HG03457 (cell line): ENCODE results near the gene ECT2.
"Not testable (repeated sequence)": the region's sequence is repeated elsewhere in the genome, so short reads cannot be mapped to it uniquely, and the experiment has no call there.

Experiments
- ATAC-seq: cut with Tn5 transposase; IDR thresholded peaks from one replicate; pipeline ENCODE4 v1.9.1; 2021; ENCODE audit warnings: moderate number of reproducible peaks; ENCODE audit not compliant: unreplicated experiment

Gene ECT2

DNA sequence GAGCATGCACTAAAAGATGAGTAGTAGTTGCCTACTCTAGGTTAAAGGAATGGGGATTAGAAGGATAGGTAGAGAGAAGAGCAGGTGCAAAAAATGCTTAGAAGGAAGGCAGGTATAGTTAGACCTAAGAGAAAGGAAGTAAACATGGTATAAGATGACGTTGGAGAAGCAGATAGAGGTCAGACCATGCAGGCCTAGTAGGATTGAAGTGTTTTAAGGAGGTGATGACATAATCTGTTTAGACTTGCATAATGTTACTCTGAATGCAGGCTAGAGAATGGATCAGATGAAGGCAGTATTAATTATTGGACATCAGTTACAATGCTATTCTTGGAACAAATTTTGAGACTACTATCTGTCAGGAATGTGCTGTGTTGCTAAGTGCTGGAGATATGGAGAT, 11.1 kb upstream of the ECT2 start:
- ATAC-seq: no peak

GRCh38 chr3:172746475-172746874, 4.1 kb upstream of the ECT2 start:
- ATAC-seq: no peak

- ATAC-seq: no peak
These were observed 1.1 kb upstream of the ECT2 start for GRCh38 chr3:172749230-172749965.

- ATAC-seq: no peak
These were observed 508 bp upstream of the ECT2 start for GRCh38 chr3:172750069-172750367.

- ATAC-seq: no peak
These were observed 714 bp downstream of the ECT2 start for GRCh38 chr3:172751175-172751704.

DNA sequence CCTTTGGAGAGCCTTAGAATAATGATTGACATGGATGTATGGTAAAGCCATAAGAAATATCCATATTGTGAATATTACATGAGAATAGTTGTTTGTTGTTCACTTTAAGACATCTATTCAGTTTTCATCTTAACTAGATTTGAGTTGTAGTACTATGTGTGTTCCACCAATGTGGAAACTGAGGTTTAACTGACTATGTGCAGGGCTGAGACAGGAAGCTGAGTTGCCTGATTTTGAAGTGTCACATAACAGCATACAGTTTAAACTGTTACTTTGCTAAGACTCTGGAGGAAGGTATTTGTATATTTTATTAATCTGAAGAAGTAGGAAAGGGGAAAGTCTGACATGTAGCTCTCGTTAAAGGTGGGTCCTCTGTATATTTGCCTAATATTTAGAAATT, 2.1 kb downstream of the ECT2 start:
- no peak for ATAC-seq

- ATAC-seq: no peak
These were observed 2.6 kb downstream of the ECT2 start for GRCh38 chr3:172753125-172753524.

- ATAC-seq: not testable (repeated sequence)
These were observed 9.9 kb downstream of the ECT2 start for GRCh38 chr3:172760416-172760815.

GRCh38 chr3:172766241-172766640, 15.7 kb downstream of the ECT2 start:
- no peak for ATAC-seq

- ATAC-seq: no peak
These were observed 16.3 kb downstream of the ECT2 start for GRCh38 chr3:172766718-172767405.

GRCh38 chr3:172770382-172770781, 19.9 kb downstream of the ECT2 start:
- ATAC-seq: no peak

DNA sequence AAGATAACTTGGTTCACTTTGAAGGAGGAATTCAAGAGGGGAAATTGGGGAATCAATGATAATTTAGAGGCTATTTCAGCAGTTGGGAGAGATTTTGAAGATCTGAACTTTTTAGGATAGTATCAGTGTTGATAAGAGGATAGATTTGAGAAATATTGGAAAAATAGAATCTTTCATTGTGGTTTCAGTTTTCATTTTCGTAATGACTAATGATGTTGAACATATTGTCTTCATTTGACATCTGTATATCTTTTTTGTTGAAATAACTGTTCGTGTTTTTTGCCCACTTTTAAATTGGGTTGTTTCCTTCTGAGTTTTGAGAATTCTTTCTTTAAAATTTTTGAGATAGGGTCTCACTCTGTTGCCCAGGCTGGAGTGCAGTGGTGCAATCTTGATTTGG, 21.1 kb downstream of the ECT2 start:
- ATAC-seq: no peak

DNA sequence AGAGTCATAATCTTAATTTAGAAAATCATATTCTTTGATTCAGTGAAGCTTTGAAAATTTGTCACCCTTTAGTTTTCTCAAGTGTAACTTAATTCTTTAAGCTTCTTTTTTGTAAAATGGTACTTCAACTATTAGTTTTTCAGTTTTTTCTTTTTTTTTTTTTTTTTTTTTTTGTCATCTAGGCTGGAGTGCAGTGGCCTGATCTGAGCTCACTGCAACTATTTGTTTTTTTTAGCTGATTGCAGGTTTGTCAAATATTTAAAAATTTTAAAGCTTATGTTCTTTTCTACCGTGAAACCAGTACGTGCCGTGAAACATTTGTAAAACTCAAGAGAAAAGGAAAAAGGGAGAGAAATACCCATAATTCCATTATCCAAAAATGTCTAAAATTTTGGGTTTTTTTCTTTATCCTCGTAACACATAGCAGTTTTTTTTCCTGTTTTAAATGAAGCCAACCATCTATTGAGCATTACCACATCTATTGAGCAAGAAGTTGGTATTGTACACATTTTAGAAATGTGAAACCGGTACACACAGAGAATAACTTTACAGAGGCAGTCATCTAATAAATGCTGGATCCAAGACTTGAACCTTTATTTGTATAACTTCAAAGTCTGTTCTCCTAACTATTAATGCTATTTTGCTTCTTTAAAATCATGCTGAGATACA, 25.7 kb downstream of the ECT2 start:
- ATAC-seq: no peak

DNA sequence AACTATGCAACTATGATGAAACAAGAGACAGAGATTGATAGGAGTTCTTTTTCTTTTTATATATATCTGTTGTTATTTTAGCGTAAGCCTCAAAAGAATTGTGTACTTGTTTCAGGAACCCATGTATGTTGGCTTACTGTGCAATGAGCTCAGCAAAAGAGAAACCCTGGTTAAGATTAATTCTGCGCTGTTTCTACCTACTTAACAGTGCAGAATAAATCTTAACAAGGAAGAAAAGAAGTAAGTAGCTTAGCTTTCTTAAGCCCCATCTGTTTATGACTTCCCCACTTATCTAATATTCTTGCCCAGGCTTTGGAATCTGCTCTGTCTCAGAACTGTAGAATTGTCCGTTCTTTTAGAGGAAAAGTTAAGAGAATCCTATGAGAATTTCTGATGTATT, 27.4 kb downstream of the ECT2 start:
- ATAC-seq: no peak

GRCh38 chr3:172782235-172782634, 31.7 kb downstream of the ECT2 start:
- no peak for ATAC-seq

DNA sequence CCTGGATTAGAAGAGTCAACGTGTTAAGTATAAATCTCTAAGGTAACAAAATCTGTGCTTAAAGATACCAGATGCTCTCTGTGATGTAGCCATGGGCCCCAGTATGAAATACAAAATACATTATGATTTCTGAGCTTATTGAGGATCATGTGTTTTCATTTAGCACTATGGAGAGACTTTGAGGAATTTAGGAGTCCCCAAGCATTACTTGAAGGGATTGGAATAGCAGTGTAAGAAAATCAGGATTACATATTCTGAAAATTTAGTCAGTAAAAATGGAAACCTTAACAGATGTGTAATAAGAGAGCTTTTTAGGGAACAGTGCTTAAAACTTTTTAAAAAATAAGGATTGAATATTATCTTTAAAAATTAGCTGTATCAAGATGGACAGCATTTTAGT, 35.5 kb downstream of the ECT2 start:
- ATAC-seq: no peak

- no peak for ATAC-seq
These were observed 36.5 kb downstream of the ECT2 start for GRCh38 chr3:172787019-172787418.

DNA sequence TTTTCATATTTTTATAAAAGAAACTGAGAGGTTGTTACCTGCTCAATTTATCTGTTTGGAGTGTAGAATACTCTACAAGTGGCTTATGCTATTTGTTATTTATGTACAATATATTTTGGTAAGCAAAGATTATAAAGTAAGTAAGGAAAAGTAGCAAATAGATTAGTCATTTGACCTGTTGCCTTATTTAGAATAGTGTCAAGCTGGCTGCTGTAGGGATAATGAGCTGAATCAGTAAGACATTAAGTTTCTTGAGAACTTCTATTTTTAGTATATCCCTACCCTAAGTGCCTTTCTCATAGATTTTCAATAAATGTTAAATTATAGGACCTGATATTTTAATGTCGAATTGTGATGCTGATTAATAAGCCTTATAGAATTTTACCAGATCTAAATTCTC, 37.2 kb downstream of the ECT2 start:
- no peak for ATAC-seq

- ATAC-seq: no peak
These were observed 48.7 kb downstream of the ECT2 start for GRCh38 chr3:172799246-172799645.

- no peak for ATAC-seq
These were observed 49.6 kb downstream of the ECT2 start for GRCh38 chr3:172800156-172800555.

- ATAC-seq: no peak
These were observed 53.0 kb downstream of the ECT2 start for GRCh38 chr3:172803489-172803888.

GRCh38 chr3:172804323-172804722, 53.8 kb downstream of the ECT2 start:
- ATAC-seq: no peak
